ENCODE results near the gene TMEM263.
A peak's percentile ranks its signal among the peaks of the same experiment; 100 is the strongest.

TMEM263 gene

GRCh38 chr12:106942775-106943174 is 12.9 kb upstream of the TMEM263 start:
- no peak for DNase-seq (ENCODE audit: low read depth, low spot score)
- TF ChIP-seq, protein P1, sequence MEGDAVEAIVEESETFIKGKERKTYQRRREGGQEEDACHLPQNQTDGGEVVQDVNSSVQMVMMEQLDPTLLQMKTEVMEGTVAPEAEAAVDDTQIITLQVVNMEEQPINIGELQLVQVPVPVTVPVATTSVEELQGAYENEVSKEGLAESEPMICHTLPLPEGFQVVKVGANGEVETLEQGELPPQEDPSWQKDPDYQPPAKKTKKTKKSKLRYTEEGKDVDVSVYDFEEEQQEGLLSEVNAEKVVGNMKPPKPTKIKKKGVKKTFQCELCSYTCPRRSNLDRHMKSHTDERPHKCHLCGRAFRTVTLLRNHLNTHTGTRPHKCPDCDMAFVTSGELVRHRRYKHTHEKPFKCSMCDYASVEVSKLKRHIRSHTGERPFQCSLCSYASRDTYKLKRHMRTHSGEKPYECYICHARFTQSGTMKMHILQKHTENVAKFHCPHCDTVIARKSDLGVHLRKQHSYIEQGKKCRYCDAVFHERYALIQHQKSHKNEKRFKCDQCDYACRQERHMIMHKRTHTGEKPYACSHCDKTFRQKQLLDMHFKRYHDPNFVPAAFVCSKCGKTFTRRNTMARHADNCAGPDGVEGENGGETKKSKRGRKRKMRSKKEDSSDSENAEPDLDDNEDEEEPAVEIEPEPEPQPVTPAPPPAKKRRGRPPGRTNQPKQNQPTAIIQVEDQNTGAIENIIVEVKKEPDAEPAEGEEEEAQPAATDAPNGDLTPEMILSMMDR (IDR thresholded peaks at IDR 0.05; ENCODE audit: low read depth, low read length), result no peak
- in situ Hi-C loops (cut with HindIII; ENCODE audit: low sequenced_read_pairs), result no loop called here
- no peak overlapping the region for H3K4me3 ChIP-seq (ENCODE audit: low read depth, low read length)

GRCh38 chr12:106945261-106945851 is 10.4 kb upstream of the TMEM263 start:
- DNase-seq (ENCODE audit: low read depth, low spot score), result no peak
- in situ Hi-C loops (cut with HindIII; ENCODE audit: low sequenced_read_pairs), result no loop called here
- TF ChIP-seq, protein P1 (IDR thresholded peaks at IDR 0.05; ENCODE audit: low read depth, low read length), result no peak
- H3K4me3 ChIP-seq (ENCODE audit: low read depth, low read length), result no peak overlapping the region

DNA sequence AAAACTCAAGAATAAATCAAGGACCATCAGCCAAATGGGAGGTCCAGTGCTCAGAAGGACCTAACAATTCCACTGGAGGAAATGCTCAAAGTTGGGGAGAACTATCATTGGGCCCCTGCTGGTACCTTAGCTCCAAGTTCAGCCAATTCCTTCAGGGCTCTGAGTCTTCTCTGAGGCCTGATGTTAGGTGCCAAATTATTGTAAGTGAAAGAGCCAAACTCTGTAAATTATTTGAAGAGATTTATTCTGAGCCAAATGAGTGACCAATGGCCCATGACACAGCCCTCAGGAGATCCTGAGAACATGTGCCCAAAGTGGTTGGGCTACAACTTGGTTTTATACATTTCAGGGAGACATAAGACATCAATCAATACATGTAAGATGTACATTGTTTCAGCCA is 8.2 kb upstream of the TMEM263 start:
- TF ChIP-seq, protein P1 (IDR thresholded peaks at IDR 0.05; ENCODE audit: low read depth, low read length), result no peak
- in situ Hi-C loops (cut with HindIII; ENCODE audit: low sequenced_read_pairs), result no loop called here
- no peak for DNase-seq (ENCODE audit: low read depth, low spot score)
- no peak overlapping the region for H3K4me3 ChIP-seq (ENCODE audit: low read depth, low read length)

DNA sequence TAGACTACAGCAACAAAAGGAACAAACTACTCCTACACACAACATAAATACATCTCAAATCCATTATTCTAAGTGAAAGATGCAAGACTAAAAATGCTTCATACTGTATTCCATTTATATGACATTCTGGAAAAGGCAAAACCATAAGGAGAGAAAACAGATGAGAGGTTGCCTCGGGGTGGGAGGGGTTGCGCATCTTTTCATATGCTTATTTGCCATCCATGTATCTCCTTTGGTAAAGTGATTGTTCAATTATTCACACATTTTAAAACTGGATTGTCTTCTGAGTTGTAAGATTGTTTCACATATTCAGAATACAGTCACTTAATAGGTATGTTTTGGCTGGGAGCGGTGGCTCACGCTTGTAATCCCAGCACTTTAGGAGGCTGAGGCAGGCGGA is 5.1 kb upstream of the TMEM263 start:
- TF ChIP-seq, protein P1 (IDR thresholded peaks at IDR 0.05; ENCODE audit: low read depth, low read length), result no peak
- H3K4me3 ChIP-seq (ENCODE audit: low read depth, low read length), result no peak overlapping the region
- in situ Hi-C loops (cut with HindIII; ENCODE audit: low sequenced_read_pairs), result no loop called here
- DNase-seq (ENCODE audit: low read depth, low spot score), result no peak

DNA sequence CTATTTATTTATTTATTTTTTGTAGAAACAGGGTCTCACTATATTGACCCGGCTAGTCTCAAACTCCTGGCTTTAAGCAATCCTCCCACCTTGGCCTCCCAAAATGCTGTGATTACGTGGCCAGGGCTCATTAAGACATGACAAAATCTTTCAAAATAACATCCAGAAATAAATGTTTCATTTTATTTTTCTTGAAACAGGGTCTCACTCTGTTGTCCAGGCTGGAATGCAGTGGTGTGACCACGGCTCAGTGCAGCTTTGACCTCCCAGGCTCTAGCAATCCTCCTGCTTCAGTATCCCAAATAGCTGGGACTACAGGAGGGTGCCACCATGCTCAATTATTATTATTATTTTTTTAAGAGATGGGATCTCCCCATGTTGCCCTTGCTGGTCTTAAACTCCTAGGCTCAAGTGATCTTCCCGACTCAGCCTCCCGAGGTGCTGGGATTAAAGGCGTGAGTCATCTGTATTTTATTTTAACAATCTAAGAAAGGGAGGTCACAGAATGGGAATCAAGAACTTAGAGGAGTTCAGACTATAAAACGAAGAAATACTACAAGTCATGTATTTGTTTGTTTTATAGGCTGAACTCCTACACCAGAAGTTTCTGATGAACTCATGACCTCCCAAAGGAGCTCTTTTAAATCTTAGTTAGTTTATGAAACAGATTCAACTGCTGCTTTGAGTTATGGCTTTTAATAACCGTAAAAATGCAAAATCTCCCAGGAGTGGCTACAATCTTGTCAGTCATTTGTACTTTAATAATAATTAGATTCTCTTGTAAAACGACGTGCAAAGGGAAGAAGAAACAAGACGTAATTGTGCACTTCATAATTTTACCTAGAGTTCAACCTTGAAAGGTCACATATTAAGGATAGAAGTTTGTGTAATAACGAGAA is 2.1 kb upstream of the TMEM263 start:
- in situ Hi-C loops (cut with HindIII; ENCODE audit: low sequenced_read_pairs), result no loop called here
- no peak overlapping the region for H3K4me3 ChIP-seq (ENCODE audit: low read depth, low read length)
- DNase-seq (ENCODE audit: low read depth, low spot score), result peak; percentile 25
- TF ChIP-seq, protein P1 (IDR thresholded peaks at IDR 0.05; ENCODE audit: low read depth, low read length), result no peak

- in situ Hi-C loops (cut with HindIII; ENCODE audit: low sequenced_read_pairs), result no loop called here
- H3K4me3 ChIP-seq (ENCODE audit: low read depth, low read length), result peak overlapping the region; percentile 92
- TF ChIP-seq, protein P1 (IDR thresholded peaks at IDR 0.05; ENCODE audit: low read depth, low read length), result no peak
- DNase-seq (ENCODE audit: low read depth, low spot score), result no peak
Measured at GRCh38 chr12:106954462-106955376, 988 bp upstream of the TMEM263 start.
